HG02885 (cell line): ENCODE results near the gene AQP2.

Source experiments
- ATAC-seq: cut with Tn5 transposase; IDR thresholded peaks from one replicate; pipeline ENCODE4 v1.9.1; 2021; ENCODE audit warnings: mild to moderate bottlenecking; ENCODE audit not compliant: unreplicated experiment, poor library complexity

The AQP2 gene

DNA sequence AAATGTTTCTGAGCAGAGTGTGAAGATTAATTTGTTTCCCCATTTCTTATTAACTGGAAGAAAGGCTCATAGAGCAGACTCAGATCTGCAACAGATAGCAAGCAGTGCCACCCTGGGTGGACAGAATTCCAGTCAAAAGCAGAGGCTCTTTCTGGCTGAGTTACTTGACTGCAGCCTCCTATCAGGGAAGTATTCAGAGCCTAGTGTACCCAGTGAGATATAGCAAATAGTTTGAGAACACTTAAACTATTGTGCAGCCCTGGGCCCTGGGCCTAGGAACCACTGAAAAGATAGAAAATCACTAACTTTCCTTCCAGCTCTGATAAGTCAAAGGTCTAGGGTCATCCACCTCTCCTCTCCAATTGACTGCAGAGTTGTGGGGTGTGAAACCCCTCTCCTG, 11.2 kb upstream of the AQP2 start:
- no peak for ATAC-seq

DNA sequence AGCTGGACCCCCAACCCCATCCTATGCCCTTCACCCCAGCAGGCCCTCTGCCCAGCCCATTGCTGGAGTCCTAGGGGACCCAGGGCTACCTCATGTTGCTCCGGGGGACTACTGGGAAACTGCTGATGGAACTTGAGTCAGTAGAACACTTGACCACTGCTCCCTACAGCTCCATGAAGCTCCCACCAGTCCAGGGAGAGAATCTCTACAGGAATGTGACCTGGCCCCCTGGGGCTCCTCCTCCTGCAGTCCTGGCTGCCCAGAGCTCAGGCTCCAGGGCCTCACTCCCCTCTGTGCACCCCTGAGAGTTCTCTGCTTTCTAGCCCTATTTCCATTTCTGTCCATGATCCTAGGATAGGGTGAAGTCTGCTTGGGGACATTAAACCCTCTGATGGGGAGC, 10.8 kb upstream of the AQP2 start:
- no peak for ATAC-seq

DNA sequence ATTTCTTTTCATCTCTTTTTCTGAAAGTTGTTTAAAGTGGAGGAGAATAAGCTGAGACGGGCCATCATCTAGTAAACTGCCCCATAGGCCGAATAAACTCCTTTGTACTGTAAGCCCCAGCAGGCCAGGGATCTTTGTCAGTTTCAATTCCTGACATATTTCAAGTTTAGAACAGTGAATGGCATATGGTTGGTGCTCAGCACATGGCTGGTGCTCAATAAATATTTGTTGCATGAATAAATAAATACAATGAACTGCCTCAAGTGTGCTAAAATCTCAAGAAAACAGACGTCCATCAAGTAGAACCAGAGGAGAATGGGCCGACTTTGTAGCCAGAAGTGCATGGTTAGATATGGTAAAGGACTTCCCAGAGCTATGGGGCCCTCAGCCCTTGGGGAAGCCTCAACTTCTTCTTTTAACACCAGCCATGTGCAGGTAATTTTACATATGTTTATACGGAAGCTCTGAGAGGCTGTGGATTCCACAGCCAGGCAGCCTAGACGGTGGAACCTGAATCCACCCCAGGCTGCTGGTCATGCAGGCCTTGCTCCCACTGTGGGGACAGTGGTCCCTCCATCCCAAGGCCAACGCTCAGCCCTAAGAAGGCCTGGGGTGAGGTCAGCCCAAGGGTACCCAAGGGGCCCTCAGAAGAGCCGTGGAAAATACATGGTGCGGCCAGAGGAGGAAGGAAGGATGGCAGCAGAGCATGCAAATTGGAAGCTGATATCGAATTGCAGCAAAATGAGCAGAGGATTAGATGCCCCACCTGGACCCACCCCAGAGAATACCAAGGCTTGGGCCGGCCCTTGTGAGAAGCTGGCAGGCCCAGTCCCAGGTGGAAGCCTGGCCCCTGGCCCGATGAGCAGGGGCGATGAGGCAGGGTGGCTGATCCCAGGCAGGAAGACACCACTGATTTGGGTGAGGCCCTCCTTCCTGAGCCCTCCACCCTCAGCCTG, 8.7 kb upstream of the AQP2 start:
- ATAC-seq, result no peak

DNA sequence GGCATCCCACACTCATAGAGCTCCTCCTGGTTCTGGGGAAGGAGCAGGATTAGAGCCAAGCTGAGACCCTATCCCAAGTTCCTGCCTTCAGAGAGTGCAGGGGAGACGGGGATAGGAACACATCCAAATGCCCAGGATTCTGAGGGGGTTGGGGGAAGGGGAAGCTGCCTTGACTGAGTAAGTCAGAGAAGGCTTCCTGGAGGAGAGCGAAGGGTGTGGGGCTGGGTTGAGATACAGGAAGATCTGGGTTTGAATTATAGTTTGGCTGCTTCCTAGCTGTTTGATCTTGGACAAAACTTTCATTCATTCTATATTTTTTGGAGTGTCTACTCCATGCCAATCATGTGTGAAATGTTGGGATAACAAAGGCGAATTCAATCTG, 8.0 kb upstream of the AQP2 start:
- ATAC-seq, result no peak

DNA sequence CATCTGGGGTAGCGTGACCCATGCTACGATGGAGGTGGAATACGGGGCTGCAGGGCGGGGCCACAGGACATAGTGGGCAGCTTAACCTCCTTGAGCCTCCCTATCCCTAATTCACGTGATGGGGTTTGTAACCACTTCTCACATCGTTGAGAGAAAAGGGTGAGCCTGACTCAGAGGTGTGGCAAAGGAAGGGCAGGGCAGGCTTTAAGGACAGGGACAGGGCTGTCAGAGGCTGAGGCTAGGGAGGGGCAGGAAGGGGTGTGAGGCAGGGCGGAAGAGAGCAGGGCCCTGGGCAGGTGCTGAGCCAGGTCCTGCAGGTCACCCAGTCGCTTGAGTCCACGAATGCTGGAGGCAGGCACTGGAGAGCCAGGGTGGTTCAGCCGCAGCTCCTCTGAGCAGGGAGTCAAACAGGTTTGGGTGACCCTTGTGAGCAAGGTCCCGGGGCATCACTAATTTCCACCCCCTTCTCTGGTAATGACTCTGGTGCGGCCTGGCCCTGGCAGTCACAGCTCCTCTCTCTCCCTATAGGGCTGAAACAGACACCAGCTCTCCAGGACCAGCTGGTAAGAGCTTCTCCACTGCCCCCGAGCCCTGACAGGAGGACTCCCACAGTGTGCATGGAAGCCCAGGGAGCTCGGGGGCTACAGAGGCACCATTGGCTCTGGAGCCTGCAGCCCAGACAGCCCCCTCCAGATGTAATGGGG, 7.5 kb upstream of the AQP2 start:
- no peak for ATAC-seq

GRCh38 chr12:49943625-49943960, 6.9 kb upstream of the AQP2 start:
- no peak for ATAC-seq

GRCh38 chr12:49944046-49944445, 6.5 kb upstream of the AQP2 start:
- no peak for ATAC-seq

- ATAC-seq, result no peak
Observed at GRCh38 chr12:49944718-49945117, 5.8 kb upstream of the AQP2 start.

DNA sequence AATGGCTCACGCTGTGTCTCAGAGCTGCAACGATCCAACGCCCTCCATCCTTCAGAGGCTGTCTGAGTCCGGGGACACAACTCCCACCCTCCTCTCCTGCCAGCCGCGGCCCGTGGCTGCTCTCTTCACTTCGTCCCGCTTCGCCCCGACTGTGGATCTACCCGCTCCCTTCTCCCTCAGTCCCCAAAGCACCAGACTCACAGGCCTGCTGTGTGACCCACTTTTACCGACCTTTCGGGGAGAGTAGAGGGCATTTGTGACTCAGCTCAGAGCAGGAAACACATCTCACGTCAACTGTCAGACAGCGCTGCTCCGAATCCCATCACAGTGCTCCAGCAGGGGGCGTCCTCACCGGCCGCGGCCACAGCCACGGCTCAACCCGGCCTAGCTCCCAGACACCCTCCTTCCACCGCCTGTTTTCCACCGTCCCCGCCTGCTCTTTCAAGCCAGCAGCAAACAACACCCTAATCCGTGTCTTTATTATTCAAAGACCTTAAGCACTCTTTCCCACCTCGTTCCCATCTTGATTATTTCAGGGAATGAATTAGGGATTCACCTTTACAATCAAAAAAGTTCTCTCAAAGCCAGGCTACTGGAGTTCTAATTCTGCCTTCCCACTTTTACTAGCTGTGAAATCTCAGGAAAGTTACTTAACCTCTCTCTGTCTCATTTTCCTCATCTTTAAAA, 5.0 kb upstream of the AQP2 start:
- ATAC-seq, result peak; percentile 82

DNA sequence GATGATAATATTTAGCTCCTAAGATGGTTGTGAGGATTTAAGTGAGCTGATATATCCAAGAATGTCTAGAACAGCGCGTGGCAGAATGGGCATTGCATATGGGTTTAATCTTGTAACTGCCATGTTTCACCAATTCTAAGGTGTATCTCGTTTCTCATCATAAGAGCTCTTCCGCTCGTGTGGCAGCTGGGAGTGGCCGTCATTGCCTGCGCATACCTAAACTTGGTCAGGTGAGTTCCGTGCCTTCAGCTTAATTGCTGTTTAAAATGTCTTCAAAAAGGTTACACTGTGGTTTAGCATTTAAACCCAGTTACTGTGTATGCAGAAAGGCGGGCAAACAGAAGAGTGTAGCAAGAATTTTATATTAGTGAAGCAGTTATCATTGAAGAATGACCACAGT, 4.5 kb upstream of the AQP2 start:
- no peak for ATAC-seq

DNA sequence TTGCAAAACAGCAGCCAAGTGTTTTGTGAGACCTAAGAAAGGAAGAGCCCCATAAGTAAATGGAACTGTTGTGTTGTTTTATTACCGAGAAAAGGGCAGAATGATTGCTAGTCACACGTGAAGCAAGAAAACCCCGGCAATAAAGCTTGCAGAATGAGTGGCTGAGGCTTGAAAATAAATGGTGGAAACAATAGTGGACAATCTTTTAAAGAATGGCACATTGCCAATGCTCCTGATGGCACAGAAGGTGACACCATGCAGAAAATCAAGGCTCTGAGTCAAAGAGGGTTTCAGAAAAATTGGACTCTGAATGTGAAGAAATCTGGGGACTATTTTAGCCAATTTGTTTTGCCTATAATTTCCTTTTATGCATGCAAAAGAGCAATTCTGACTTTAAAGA, 4.0 kb upstream of the AQP2 start:
- no peak for ATAC-seq

- ATAC-seq, result no peak
Observed at GRCh38 chr12:49947593-49948226, 2.8 kb upstream of the AQP2 start.

DNA sequence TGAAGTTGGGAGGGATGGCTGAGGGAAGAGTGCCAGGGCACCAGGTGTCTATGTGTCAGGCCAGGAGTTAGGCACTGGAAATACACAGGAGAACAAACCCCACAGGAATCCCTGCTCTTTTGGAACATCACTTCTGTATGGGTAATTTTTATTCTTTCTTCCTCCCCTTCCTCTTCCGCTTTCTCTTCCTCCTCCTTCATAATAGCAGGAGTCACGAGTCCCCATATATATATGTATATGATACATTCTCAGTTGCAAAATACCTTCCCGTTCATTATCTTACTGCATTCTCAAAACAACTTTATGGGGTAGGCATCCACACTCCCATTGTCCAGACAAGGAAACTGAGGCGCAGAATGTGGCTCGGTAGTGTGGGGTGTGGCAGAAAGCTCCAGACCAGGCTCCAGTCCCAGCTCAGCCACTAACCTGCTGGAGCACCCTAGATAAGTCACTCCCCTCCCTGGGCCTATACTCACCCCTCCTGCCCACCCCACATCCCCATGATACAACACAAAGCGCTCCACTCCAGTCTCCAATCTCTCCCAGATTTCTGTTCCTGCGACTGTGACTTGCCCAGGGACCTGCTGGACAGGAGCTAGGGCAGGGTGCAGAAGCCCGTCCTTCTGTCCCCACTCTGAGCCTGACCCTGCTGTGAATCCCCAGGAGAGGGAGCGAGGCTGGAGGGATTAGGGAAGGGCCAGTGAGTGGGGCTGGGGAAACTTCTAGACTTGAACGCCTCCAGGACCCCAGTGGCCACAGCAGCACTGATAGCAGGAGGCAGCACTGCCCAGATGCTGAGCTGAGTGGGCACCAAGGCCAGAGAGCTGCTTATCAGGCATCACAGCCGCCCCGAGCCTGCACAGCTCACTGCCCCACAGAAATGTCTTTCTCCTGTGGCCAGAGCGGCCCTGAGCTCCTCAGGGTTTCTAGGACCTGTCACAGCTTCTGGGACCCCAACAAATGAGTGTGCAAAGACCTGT, 1.4 kb upstream of the AQP2 start:
- no peak for ATAC-seq

DNA sequence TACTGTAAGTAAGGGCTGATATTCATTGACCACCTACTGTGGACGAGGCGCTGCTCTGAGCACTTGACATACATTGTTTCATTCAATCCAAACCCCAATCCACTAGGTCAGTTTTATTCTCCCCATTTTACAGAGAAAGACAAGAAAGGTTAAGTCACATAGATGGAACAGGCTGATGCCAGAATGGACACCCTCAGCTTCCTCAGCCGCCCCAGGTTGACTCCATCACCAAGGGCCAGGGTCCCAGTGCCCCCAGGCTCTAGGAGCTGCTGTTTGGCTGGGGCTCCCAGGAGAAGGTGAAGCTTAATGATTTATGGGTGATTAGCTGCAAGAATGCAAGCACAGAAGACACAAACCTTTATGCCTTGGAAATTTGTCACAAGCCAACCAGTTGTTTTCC, 671 bp upstream of the AQP2 start:
- ATAC-seq, result no peak

GRCh38 chr12:49951411-49952240, 1.1 kb downstream of the AQP2 start:
- no peak for ATAC-seq

DNA sequence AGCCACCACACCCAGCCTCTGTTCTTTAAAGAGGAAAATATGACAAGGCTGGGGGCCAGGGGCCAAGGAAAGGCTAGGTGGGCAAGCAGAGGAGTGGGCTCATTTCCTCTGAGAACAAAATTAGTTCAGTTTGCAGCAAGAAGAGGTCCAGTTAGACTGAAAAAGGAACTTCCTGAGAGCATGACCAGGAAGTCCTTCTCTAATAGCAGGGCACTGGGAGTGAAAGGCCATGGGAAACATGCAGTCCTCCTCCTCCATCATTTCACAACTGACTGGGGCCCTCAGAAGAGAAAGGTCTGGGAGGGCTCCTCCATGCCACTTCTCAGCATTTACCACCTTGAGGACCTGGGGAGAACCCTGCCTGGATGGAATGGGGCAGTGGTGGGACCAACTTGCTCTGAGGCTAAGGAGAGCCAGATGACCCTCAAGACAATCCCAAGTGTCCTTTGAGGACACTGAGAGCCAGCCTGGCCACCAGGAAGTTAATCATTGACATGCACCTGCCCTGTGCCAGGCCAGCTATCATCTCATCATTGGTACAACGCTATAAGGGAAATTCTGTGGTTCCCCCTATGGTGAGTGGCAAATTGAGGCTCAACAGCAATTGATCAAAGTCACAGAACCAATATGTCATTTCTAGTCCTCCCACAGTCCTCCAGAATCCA, 2.0 kb downstream of the AQP2 start:
- ATAC-seq, result no peak

DNA sequence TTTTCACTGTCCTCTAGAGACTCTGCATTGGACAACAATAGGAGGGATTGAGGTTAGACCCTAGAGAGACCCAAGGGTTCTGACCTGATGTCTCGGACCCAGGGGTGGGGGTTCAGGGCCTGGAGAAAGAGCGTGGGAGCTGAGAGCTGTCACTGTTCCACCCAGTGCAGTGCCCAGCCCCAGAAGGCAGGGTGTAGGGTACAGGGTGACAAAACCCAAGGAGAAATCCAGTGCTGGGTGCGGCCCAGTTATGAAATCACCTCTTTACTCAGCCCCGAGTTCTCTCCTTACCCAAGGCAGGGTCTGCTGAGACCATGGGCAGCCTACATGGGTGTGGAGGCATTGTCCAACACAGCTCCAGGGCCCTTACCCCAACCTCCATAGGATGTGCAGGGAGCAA, 2.6 kb downstream of the AQP2 start:
- ATAC-seq, result no peak
